Neuron (in vitro differentiated cells): ENCODE results near the gene LYSMD4.
"Not testable (repeated sequence)": the region's sequence is repeated elsewhere in the genome, so short reads cannot be mapped to it uniquely, and the experiment has no call there.

Source experiments
- H2AFZ ChIP-seq: one replicate; pipeline ENCODE4 v1.6.1; 2013; ENCODE audit warnings: low read depth, mild to moderate bottlenecking, inconsistent platforms, low read length, moderate library complexity
- H3K27me3 ChIP-seq: one replicate; pipeline ENCODE4 v1.6.1; 2013; ENCODE audit warnings: low read length; ENCODE audit not compliant: insufficient read depth
- H3K36me3 ChIP-seq: one replicate; pipeline ENCODE4 v1.6.1; 2013; ENCODE audit warnings: low read length; ENCODE audit not compliant: insufficient read depth
- H3K4me1 ChIP-seq: one replicate; pipeline ENCODE4 v1.6.1; 2013; ENCODE audit warnings: low read length; ENCODE audit not compliant: insufficient read depth
- H3K4me3 ChIP-seq: 2 replicates; pipeline ENCODE4 v1.5.1; 2013; ENCODE audit warnings: mild to moderate bottlenecking, low read length, moderate library complexity
- H3K9me3 ChIP-seq: one replicate; pipeline ENCODE4 v1.6.1; 2013; ENCODE audit warnings: low read length

LYSMD4 gene

GRCh38 chr15:99733268-99734039 lies at the start of gene LYSMD4:
Gene LYSMD4 (minus strand): TSS chr15:99733437. CDS start chr15:99731999, 1,438 bp downstream.
- Histone ChIP-seq H3K4me3 (peak within 1 kb of the TSS; percentile 82), H3K4me1 (peaks cover 12% of the 10 kb centered on the region), H3K27me3 (no peaks in the 10 kb centered on the region), H3K9me3 (no peaks in the 10 kb centered on the region), H2AFZ (peak within 1 kb of the TSS; percentile 100), H3K36me3 (peaks cover 7% of the 10 kb centered on the region)

DNA sequence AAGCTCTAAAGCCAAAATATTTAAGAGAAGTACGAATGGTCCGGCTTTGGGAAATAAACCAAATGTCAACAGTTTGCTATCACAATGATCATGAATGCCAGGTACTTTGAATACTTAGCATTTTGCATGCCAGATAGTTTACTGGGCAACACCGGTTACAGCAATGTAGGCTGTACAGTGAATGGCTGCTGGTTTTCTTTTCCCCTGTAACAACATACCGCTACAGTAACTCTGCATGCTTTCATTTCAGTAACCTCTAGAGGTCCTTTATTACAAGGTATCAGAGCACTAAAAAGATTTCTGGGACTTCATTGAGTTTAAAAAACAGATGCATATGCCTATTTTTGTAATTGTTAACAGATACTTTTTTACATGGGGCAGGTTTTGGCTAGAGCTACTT lies 48.8 kb upstream of the LYSMD4 start:
- not testable (repeated sequence) for H3K9me3 ChIP-seq, H3K36me3 ChIP-seq, H3K4me3 ChIP-seq, H2AFZ ChIP-seq, H3K27me3 ChIP-seq, H3K4me1 ChIP-seq

DNA sequence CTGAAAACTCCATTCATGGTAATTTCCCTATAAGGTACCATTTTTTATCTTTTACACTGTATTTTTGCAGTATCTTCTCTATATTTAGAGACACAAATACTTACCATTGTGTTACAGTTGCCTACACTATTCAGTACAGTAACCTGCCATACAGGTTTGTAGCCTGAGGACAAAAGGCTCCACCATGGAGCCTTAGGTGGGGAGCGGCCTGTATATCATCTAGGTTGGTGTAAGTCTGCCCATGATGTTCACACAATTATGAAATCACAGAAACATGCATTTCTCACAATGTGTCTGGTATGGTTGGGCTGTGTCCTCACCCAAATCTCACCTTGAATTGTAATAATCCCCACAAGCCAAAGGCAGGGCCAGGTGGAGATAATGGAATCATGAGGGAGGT lies 43.9 kb upstream of the LYSMD4 start:
- H3K36me3 ChIP-seq = no peaks in the 10 kb centered on the region
- no peak overlapping the region for H2AFZ ChIP-seq
- H3K9me3 ChIP-seq = no peaks in the 10 kb centered on the region
- H3K4me1 ChIP-seq = no peaks in the 10 kb centered on the region
- peaks cover 5% of the 10 kb centered on the region for H3K27me3 ChIP-seq
- H3K4me3 ChIP-seq = no peak overlapping the region

- Histone ChIP-seq H3K4me1 (no peaks in the 10 kb centered on the region), H3K36me3 (no peaks in the 10 kb centered on the region), H3K4me3 (no peak overlapping the region), H3K9me3 (no peaks in the 10 kb centered on the region), H3K27me3 (no peaks in the 10 kb centered on the region), H2AFZ (no peak overlapping the region)
These were observed 31.3 kb upstream of the LYSMD4 start for GRCh38 chr15:99764522-99764921.

DNA sequence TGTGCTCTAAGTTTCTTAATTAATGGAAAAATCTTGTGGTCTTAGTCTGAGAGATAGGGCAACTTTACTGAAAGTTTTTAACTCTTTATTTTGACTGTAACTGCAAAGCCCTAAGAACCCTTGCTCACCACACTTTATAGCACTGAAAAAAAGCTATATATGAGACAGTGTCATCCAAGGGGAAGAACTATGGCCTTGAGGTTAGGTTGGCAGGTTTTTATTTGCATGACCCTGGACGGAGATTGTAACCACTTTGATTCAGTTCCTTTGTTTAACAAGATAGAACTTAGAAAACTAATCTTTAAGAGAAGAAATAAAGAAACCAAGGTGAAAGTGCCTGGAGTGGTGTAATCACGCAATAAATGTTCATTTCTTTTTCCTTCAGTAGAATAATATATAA lies 30.6 kb upstream of the LYSMD4 start:
- H2AFZ ChIP-seq = no peak overlapping the region
- no peaks in the 10 kb centered on the region for H3K27me3 ChIP-seq
- no peak overlapping the region for H3K4me3 ChIP-seq
- H3K4me1 ChIP-seq = no peaks in the 10 kb centered on the region
- no peaks in the 10 kb centered on the region for H3K36me3 ChIP-seq
- no peaks in the 10 kb centered on the region for H3K9me3 ChIP-seq

DNA sequence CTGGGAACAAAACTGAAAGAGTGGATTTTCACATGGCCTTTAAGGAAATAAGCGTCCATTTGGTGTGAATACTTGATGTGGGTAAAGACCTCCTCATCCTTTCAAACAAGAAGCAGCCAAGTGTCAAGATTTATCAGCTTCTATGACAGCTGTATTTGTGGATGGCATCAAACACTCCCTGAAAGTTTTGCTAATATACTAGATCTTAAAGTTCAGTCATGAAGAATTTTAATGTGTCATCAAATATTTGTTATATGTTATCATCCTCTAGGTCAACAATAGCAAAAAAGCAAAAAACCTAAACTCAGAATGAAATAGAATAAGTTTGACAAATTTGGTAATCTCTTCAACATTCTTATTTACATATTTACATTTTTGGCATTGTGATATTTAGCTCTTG lies 29.1 kb upstream of the LYSMD4 start:
- H3K9me3 ChIP-seq = no peaks in the 10 kb centered on the region

DNA sequence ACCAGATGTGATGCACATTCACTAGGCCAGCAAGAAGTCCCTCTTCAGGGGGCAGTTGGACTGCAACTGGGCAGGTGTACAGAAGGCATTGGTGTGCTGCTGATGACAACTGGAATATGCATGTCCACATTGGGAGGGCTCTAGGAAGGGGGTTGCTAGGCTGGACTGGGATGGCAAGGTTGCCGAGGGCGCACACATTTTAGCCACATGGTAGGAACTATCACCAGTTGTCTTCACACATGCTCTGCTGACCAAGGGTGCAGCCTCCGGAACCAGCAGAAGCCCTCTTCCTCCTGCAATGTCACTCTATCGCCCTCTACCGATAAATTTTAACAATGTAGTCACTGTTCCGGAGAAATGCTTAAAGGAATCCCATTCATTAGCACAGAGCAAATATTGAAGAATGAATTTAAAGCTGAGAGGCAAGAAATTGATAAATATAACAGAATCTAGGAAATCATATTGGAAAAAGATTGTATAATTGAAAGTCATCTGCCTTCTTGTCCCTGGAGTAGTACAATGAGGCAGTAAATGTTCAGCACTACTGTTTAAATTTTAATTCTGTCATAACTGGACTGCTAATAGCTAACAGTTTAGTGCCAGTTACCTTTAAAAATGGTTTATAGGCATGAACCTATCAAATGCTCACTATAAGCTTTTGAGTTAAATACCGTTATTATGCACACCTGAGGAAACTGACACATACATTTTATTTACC lies 22.6 kb upstream of the LYSMD4 start:
- H3K36me3 ChIP-seq = no peaks in the 10 kb centered on the region
- H3K9me3 ChIP-seq = no peaks in the 10 kb centered on the region
- no peak overlapping the region for H3K4me3 ChIP-seq
- H3K4me1 ChIP-seq = peaks cover 2% of the 10 kb centered on the region
- no peak overlapping the region for H2AFZ ChIP-seq
- H3K27me3 ChIP-seq = peaks cover 3% of the 10 kb centered on the region

More for the DNA sequence above, 29.1 kb upstream of the LYSMD4 start:
- H3K4me3 ChIP-seq = no peak overlapping the region
- no peaks in the 10 kb centered on the region for H3K36me3 ChIP-seq
- H3K4me1 ChIP-seq = no peaks in the 10 kb centered on the region
- no peak overlapping the region for H2AFZ ChIP-seq
- H3K27me3 ChIP-seq = peaks cover 3% of the 10 kb centered on the region

DNA sequence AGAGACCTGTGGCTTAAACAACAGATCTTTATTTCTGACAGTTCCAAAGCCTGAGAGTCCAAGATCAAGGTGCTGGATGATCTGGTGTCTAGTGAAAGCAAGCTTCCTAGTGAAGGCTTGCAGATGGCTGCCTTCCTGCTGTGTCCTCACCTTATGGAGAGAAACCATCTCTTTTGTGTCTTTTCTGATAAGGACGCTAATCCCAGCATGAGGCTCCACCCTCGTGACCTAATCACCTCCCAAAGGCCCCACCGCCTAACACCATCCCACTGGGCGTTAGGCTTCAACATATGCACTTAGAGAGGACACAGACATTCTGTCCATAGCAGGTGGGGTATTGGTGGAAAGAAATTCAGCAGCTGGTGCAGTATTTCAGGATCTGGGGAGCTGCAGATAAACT lies 19.8 kb upstream of the LYSMD4 start:
- Histone ChIP-seq H3K4me3 (no peak overlapping the region), H3K9me3 (no peaks in the 10 kb centered on the region), H3K4me1 (peaks cover 5% of the 10 kb centered on the region), H3K36me3 (no peaks in the 10 kb centered on the region), H3K27me3 (peaks cover 3% of the 10 kb centered on the region), H2AFZ (no peak overlapping the region)

DNA sequence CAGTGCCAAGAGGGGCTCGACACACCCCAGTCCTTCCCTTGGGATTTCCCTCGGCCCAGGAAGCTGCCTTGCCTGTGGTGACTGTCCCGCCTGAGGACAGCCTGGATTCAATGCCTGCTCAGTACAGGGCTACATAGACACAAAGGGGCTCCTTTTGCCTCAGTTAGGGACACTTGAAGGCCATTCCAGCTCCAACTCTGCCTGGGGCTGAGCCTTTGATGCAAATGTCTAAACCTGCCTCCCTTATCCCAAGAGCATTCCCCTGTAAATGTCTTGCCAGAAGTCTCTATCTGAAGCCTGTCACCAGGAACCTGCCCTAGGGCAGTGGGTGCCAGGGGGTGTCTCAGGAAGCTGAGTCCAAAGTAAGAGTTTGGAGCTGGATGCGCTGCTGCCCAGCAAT lies 19.3 kb upstream of the LYSMD4 start:
- no peaks in the 10 kb centered on the region for H3K27me3 ChIP-seq
- peaks cover 5% of the 10 kb centered on the region for H3K4me1 ChIP-seq
- H3K9me3 ChIP-seq = no peaks in the 10 kb centered on the region
- no peak overlapping the region for H2AFZ ChIP-seq
- H3K36me3 ChIP-seq = no peaks in the 10 kb centered on the region
- H3K4me3 ChIP-seq = no peak overlapping the region

- not testable (repeated sequence) for H3K4me1 ChIP-seq, H3K9me3 ChIP-seq, H2AFZ ChIP-seq, H3K4me3 ChIP-seq, H3K27me3 ChIP-seq, H3K36me3 ChIP-seq
These were observed 17.1 kb upstream of the LYSMD4 start for GRCh38 chr15:99750326-99750725.

GRCh38 chr15:99749386-99749785 lies 16.1 kb upstream of the LYSMD4 start:
- H3K36me3 ChIP-seq = no peaks in the 10 kb centered on the region
- no peaks in the 10 kb centered on the region for H3K9me3 ChIP-seq
- H3K27me3 ChIP-seq = no peaks in the 10 kb centered on the region
- H3K4me3 ChIP-seq = no peak overlapping the region
- peaks cover 3% of the 10 kb centered on the region for H3K4me1 ChIP-seq
- no peak overlapping the region for H2AFZ ChIP-seq

GRCh38 chr15:99745370-99746086 lies 12.3 kb upstream of the LYSMD4 start:
- Histone ChIP-seq H2AFZ (no peak overlapping the region), H3K9me3 (no peaks in the 10 kb centered on the region), H3K4me1 (peaks cover 3% of the 10 kb centered on the region), H3K4me3 (no peak overlapping the region), H3K27me3 (no peaks in the 10 kb centered on the region), H3K36me3 (no peaks in the 10 kb centered on the region)

- H3K36me3 ChIP-seq = no peaks in the 10 kb centered on the region
- H3K27me3 ChIP-seq = no peaks in the 10 kb centered on the region
- H3K4me1 ChIP-seq = no peaks in the 10 kb centered on the region
- H3K4me3 ChIP-seq = no peak overlapping the region
- H2AFZ ChIP-seq = no peak overlapping the region
- H3K9me3 ChIP-seq = no peaks in the 10 kb centered on the region
These were observed 10.9 kb upstream of the LYSMD4 start for GRCh38 chr15:99744142-99744541.
